ENCODE data around the gene RAB3IP. TPM values are rescaled to one million over a fixed set of nuclear protein-coding genes. Genes with fewer than 3 reads are reported as not detected.

The RAB3IP gene
- total RNA-seq, 1 experiment from 2014 or later, result 30.3 TPM

GRCh38 chr12:69836015-69836414 is 97.4 kb downstream of the RAB3IP start:
- no peak overlapping the region for H3K27ac ChIP-seq
- H2AFZ ChIP-seq, result no peak overlapping the region
- no peaks in the 10 kb centered on the region for H3K27me3 ChIP-seq (ENCODE audit: insufficient read depth, low read depth)
- H4K20me1 ChIP-seq (ENCODE audit: insufficient read depth), result no peaks in the 10 kb centered on the region
- no peak overlapping the region for H3K4me3 ChIP-seq
- POLR2A ChIA-PET (ENCODE audit: unreplicated experiment), result no interaction called here
- no peak overlapping the region for H3K4me2 ChIP-seq
- no peaks in the 10 kb centered on the region for H3F3A ChIP-seq (ENCODE audit: insufficient read depth, low read depth)
- H3K9me2 ChIP-seq (ENCODE audit: insufficient read depth), result no peaks in the 10 kb centered on the region
- no peaks in the 10 kb centered on the region for H3K79me2 ChIP-seq (ENCODE audit: low read depth)
- TF ChIP-seq, protein P1, sequence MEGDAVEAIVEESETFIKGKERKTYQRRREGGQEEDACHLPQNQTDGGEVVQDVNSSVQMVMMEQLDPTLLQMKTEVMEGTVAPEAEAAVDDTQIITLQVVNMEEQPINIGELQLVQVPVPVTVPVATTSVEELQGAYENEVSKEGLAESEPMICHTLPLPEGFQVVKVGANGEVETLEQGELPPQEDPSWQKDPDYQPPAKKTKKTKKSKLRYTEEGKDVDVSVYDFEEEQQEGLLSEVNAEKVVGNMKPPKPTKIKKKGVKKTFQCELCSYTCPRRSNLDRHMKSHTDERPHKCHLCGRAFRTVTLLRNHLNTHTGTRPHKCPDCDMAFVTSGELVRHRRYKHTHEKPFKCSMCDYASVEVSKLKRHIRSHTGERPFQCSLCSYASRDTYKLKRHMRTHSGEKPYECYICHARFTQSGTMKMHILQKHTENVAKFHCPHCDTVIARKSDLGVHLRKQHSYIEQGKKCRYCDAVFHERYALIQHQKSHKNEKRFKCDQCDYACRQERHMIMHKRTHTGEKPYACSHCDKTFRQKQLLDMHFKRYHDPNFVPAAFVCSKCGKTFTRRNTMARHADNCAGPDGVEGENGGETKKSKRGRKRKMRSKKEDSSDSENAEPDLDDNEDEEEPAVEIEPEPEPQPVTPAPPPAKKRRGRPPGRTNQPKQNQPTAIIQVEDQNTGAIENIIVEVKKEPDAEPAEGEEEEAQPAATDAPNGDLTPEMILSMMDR (conservative IDR thresholded peaks at IDR 0.05), result no peak
- no peak for TF ChIP-seq EZH2 (IDR thresholded peaks at IDR 0.05; ENCODE audit: low read depth)
- intact Hi-C loops (cut with micrococcal nuclease; ENCODE audit: unreplicated experiment), result no loop called here
- no peak for DNase-seq
- no peaks in the 10 kb centered on the region for H3K9me3 ChIP-seq (ENCODE audit: insufficient read depth, low read depth)
- no peaks in the 10 kb centered on the region for H3K36me3 ChIP-seq (ENCODE audit: low read depth)
- no TSS peak for BruUV-seq (replicated peaks)
- no peaks in the 10 kb centered on the region for H3K4me1 ChIP-seq (replicated peaks; ENCODE audit: insufficient read depth)
- CTCF ChIA-PET, result no interaction called here

GRCh38 chr12:69837191-69837590 is 98.5 kb downstream of the RAB3IP start:
- Histone ChIP-seq H3F3A (ENCODE audit: insufficient read depth, low read depth) (no peaks in the 10 kb centered on the region), H4K20me1 (ENCODE audit: insufficient read depth) (no peaks in the 10 kb centered on the region), H3K4me3 (no peak overlapping the region), H3K4me1 (replicated peaks; ENCODE audit: insufficient read depth) (no peaks in the 10 kb centered on the region), H3K27ac (no peak overlapping the region), H3K9me2 (ENCODE audit: insufficient read depth) (no peaks in the 10 kb centered on the region), H2AFZ (no peak overlapping the region), H3K27me3 (ENCODE audit: insufficient read depth, low read depth) (no peaks in the 10 kb centered on the region), H3K9me3 (ENCODE audit: insufficient read depth, low read depth) (no peaks in the 10 kb centered on the region), H3K36me3 (ENCODE audit: low read depth) (no peaks in the 10 kb centered on the region), H3K79me2 (ENCODE audit: low read depth) (no peaks in the 10 kb centered on the region), H3K4me2 (no peak overlapping the region)
- no TSS peak for BruUV-seq (replicated peaks)
- POLR2A ChIA-PET (ENCODE audit: unreplicated experiment), result no interaction called here
- CTCF ChIA-PET, result no interaction called here
- intact Hi-C loops (cut with micrococcal nuclease; ENCODE audit: unreplicated experiment), result no loop called here
- TF ChIP-seq, protein P1 (conservative IDR thresholded peaks at IDR 0.05), result no peak
- no peak for TF ChIP-seq EZH2 (IDR thresholded peaks at IDR 0.05; ENCODE audit: low read depth)
- DNase-seq, result no peak

DNA sequence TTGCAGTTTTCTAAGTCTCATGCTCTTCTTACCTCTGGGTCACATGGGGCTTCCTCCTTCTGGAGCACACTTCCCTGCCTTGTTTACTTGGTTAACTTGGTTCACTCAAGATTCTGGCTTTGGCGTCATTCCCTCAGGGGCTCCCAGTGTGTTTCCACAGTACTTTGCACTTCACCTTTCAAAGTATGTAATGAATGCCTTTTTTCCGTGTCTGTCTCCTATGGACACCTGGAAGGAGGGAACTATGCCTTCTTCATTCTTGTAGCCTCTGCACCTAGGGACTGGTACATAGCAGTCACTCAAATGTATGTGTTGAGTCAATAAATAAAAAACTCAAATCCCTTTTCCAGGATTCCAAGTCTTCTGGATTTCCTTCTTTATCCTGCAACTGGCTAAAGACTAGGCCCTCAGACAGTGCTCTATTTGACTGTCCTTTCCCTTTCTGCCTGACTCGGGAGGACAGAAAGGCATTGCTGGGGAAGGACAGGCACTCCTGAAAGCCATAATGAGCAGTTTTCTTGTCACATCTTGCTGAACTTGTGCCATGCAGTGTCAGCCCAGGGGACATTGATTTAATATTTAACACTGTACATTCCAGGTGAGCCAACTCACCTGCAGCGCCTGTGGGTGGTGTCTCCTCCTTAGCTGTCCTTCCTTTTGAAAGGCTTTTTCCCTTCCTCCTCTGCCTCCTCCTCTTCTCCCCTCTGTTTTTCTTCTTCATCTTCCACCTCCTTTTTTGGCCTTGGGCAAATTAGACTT is 99.2 kb downstream of the RAB3IP start:
- H3K9me3 ChIP-seq (ENCODE audit: insufficient read depth, low read depth), result no peaks in the 10 kb centered on the region
- H3K9me2 ChIP-seq (ENCODE audit: insufficient read depth), result no peaks in the 10 kb centered on the region
- no peak overlapping the region for H3K4me2 ChIP-seq
- intact Hi-C loops (cut with micrococcal nuclease; ENCODE audit: unreplicated experiment), result no loop called here
- H3K79me2 ChIP-seq (ENCODE audit: low read depth), result no peaks in the 10 kb centered on the region
- no peak for DNase-seq
- TF ChIP-seq, protein P1 (conservative IDR thresholded peaks at IDR 0.05), result no peak
- no peak for TF ChIP-seq EZH2 (IDR thresholded peaks at IDR 0.05; ENCODE audit: low read depth)
- H4K20me1 ChIP-seq (ENCODE audit: insufficient read depth), result no peaks in the 10 kb centered on the region
- H3K27me3 ChIP-seq (ENCODE audit: insufficient read depth, low read depth), result no peaks in the 10 kb centered on the region
- ChIA-PET POLR2A (ENCODE audit: unreplicated experiment) (no interaction called here), CTCF (no interaction called here)
- H3K36me3 ChIP-seq (ENCODE audit: low read depth), result no peaks in the 10 kb centered on the region
- BruUV-seq (replicated peaks), result no TSS peak
- no peak overlapping the region for H3K27ac ChIP-seq
- no peaks in the 10 kb centered on the region for H3F3A ChIP-seq (ENCODE audit: insufficient read depth, low read depth)
- no peak overlapping the region for H2AFZ ChIP-seq
- H3K4me3 ChIP-seq, result no peak overlapping the region
- no peaks in the 10 kb centered on the region for H3K4me1 ChIP-seq (replicated peaks; ENCODE audit: insufficient read depth)

All from PC-9 (cell line).